ENCODE data around the gene LRRC73.
"Not testable (repeated sequence)": the region's sequence is repeated elsewhere in the genome, so short reads cannot be mapped to it uniquely, and the experiment has no call there.

Gene LRRC73

GRCh38 chr6:43509984-43510826, at the start of gene LRRC73:
LRRC73 (minus strand) TSS chr6:43510346; CDS start chr6:43509785, 561 bp downstream.
- DNase-seq (ENCODE audit: low read depth) = peak; percentile 77

- no peak for DNase-seq (ENCODE audit: low read depth)
These were observed 49.2 kb upstream of the LRRC73 start for GRCh38 chr6:43559328-43559727.

- DNase-seq (ENCODE audit: low read depth) = not testable (repeated sequence)
These were observed 47.5 kb upstream of the LRRC73 start for GRCh38 chr6:43557620-43558019.

DNA sequence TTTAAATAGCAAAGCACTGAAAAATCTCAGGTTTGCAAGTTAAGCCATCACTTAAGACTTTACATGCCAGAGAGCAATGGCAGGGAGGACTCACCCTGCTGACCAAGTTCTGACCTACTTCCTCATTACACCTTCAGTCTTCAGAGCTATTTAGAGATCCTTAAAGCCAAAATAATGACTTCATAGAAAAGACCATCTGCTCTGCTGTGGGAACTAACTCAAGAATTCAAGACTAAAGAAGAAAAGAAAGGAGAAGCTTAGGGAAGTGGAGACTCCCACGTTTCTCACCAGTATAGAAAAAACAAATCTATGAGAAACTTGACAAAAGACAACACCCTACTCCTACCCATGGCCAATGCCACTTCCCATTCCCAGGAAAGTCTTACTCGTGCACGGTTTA, 37.1 kb upstream of the LRRC73 start:
- DNase-seq (ENCODE audit: low read depth) = no peak

- no peak for DNase-seq (ENCODE audit: low read depth)
These were observed 34.3 kb upstream of the LRRC73 start for GRCh38 chr6:43544461-43544860.

GRCh38 chr6:43541774-43542471, 31.8 kb upstream of the LRRC73 start:
- no peak for DNase-seq (ENCODE audit: low read depth)

DNA sequence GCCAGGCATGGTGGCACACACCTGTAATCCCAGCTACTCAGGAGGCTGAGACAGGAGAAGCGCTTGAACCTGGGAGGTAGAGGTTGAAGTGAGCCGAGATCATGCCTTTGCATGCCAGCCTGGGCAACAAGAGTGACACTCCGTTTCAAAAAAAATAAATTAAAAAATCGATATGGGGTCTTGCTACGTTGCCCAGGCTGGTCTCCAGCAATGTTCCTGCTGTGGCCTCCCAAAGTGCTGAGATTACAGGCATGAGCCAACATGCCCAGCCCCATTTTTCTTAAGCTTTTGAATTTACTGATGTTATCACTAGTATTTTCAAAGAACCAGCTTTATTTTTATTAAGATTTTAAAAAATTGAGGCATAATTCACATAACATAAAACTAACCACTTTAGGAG, 30.4 kb upstream of the LRRC73 start:
- DNase-seq (ENCODE audit: low read depth) = no peak

- DNase-seq (ENCODE audit: low read depth) = not testable (repeated sequence)
These were observed 29.3 kb upstream of the LRRC73 start for GRCh38 chr6:43539409-43539808.

DNA sequence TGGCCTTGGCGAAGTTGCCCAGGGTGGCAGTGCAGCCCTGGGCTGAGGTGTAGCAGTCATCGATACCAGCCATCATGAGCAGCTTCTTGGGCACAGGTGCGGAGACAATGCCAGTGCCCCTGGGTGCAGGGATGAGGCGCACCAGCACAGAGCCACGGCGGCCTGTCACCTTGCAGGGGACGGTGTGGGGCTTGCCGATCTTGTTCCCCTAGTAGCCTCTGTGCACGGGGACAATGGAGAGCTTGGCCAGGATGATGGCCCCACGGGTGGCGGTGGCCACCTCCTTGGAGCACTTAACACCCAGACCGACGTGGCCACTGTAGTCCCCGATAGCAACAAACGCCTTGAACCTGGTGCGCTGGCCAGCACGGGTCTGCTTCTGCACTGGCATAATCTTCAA, 28.8 kb upstream of the LRRC73 start:
- DNase-seq (ENCODE audit: low read depth) = not testable (repeated sequence)

- no peak for DNase-seq (ENCODE audit: low read depth)
These were observed 22.1 kb upstream of the LRRC73 start for GRCh38 chr6:43532201-43532600.

DNA sequence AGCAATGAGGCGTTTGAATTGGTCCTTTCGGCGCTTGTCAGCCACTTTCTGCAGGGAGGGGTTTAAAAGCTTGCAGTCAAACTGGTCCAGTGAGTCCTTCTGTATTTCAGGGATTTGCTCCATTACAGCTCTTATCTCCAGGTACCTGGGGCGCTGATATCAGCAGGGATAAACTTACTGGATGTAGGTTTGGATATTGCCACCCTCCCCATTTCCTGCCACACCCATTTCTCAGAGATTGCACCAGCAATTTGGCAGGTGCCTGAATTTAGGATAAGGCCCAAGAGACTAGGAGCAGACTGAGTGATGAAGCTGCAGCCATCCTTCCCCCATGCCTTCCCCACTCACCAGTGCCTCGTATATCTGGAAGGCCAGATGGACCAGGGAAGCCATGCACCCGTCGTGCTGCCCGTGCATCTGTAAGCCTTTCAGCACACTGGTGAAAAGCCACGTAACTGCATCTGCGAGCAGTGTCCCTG, 14.4 kb upstream of the LRRC73 start:
- DNase-seq (ENCODE audit: low read depth) = no peak

- DNase-seq (ENCODE audit: low read depth) = no peak
These were observed 13.1 kb upstream of the LRRC73 start for GRCh38 chr6:43523284-43523683.

DNA sequence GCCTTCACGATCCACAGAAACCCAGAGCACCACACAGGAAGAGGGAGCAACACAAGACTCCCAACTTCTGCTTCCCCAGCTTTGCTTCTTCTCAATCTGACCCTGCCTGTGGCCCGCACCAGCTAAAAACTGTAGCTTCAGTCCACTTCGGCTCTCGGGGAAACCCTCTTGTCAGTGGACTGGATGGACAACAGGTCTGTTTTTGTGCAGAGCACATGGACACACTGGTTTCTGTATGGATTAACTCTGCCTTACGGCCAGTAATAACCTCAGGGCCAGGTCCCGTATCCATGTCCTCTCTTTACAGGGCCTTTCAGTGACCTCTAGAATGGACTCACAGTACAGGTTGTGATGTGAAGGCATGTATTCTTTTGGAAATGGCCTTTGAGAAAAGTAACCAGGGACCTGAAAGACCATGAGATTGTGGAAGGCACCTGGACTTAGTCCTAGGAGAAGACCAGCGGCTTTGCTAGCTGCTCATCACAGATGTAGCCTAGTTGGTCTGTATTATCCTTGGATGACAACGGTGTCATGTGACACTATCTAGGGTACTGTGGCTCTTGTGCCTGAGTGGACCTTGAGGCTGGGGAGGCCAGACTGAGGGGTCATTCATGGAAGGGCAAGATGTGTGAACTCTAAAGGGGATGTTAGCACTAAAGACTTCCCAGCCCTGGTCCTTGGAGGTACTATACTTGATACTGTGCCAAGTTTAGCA, 12.6 kb upstream of the LRRC73 start:
- no peak for DNase-seq (ENCODE audit: low read depth)

DNA sequence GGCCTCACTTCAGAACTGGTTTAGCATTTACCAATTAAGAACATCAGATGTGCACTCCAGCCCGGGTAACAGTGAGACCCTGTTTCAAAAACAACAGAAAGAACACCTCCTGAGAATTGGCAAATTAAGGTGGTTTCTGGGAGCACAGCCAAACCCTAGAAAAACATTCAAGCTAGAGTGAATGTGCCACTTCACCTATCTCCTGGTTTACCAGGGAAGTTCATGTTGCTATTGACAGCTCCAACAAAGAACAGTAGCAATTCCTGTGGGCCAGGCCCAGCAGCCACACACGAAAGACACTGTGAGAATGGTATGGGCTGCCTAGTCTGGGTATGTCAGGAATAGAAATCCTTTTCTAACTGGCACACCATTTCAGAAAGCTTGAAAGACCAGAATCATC, 11.7 kb upstream of the LRRC73 start:
- DNase-seq (ENCODE audit: low read depth) = no peak

DNA sequence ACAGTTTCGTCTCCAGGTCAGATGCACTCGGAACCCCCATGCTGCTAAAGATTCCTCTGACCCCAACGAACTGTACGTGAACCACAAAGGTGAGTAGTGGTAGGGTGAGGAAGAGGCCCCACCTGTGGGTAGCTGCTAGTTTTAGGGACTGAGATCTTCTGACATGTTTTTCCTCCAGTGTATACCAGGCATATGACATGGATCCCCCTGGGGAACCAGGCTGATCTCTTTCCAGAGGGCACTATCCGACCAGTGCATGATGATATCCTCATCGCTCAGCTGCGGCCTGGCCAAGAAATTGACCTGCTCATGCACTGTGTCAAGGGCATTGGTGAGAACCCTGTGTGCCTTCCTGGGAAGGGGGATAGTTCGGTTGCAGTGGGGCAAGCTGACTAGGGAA, 10.0 kb upstream of the LRRC73 start:
- DNase-seq (ENCODE audit: low read depth) = no peak

- DNase-seq (ENCODE audit: low read depth) = no peak
These were observed 7.6 kb upstream of the LRRC73 start for GRCh38 chr6:43517505-43518357.

GRCh38 chr6:43516697-43517504, 6.8 kb upstream of the LRRC73 start, which contains the start of the genes POLR1C and YIPF3:
POLR1C (plus strand) TSS chr6:43517089; CDS start chr6:43517110, 21 bp downstream.
YIPF3 (minus strand) TSS chr6:43516926; CDS start chr6:43516807, 119 bp downstream.
- DNase-seq (ENCODE audit: low read depth) = peak; percentile 93

GRCh38 chr6:43516367-43516696, 6.2 kb upstream of the LRRC73 start:
- DNase-seq (ENCODE audit: low read depth) = no peak

DNA sequence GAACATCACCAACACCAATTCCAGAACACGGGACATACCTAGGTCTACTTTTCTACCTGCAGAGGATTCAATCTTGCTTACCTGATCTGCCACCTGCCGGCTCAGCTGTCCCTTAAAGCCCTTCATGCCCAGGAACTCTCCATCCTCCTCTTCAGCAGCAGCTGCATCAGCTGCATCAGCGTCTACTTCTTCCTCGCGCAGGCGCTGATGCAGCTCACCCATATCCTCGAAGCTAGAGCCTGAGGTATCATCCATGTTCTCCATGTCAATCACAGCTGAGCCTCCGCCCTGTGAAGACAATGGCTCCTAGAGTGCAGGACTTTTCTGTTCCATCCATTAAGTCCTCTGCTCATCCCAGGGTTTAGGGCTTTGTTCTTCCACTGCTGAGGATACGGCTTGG, 5.7 kb upstream of the LRRC73 start:
- no peak for DNase-seq (ENCODE audit: low read depth)

GRCh38 chr6:43511824-43512415, 1.8 kb upstream of the LRRC73 start:
- DNase-seq (ENCODE audit: low read depth) = no peak
